Panc1 (cell line): ENCODE data around the gene DOK5. TPM values are rescaled to one million over a fixed set of nuclear protein-coding genes. Genes with fewer than 3 reads are reported as not detected.

Source experiments
- ATAC-seq: fragments of 200-7000 bp; cut with Tn5 transposase; 2 replicates; pipeline ENCODE4 v1.9.1; 2020; ENCODE audit warnings: mild to moderate bottlenecking, moderate library complexity
- BruUV-seq: library from RNA; stranded (reverse); fragments of 400-500 nt; replicated peaks from 2 replicates; lab custom pipeline; 2021; lab: Mats Ljungman, UMichigan
- CTCF ChIA-PET: fragments of 300-600 bp; sonication (Branson Sonifier 250); formaldehyde crosslinking; loops from one replicate; lab custom pipeline; 2022; ENCODE audit warnings: antibody characterized with exemption; lab: Charles Lee
- POLR2A ChIA-PET: fragments of 300-600 bp; sonication (Branson Sonifier 250); formaldehyde crosslinking; loops from one replicate; lab custom pipeline; 2022; ENCODE audit warnings: antibody characterized with exemption; lab: Charles Lee
- DNase-seq: peaks from one replicate; pipeline ENCODE4 v3.0.0-alpha.2; 2010; ENCODE audit warnings: low read depth, low spot score
- H3K27ac ChIP-seq: 2 replicates; pipeline ENCODE4 v1.5.1; 2011; ENCODE audit warnings: mild to moderate bottlenecking, low read length, inconsistent platforms
- H3K27me3 ChIP-seq: fragments of 200-500 bp; sonication (Bioruptor generic); 2 replicates; pipeline ENCODE4 v1.6.0; 2014; ENCODE audit warnings: low read length, inconsistent platforms; ENCODE audit not compliant: control insufficient read depth, insufficient read depth
- H3K36me3 ChIP-seq: fragments of 200-500 bp; sonication (Bioruptor generic); 2 replicates; pipeline ENCODE4 v1.5.1; 2014; ENCODE audit warnings: inconsistent platforms, mild to moderate bottlenecking, low read length, moderate library complexity; ENCODE audit not compliant: control insufficient read depth, insufficient read depth
- H3K4me1 ChIP-seq: 2 replicates; pipeline ENCODE4 v1.5.1; 2011; ENCODE audit warnings: inconsistent platforms, mild to moderate bottlenecking, low read length, moderate library complexity; ENCODE audit not compliant: control insufficient read depth, insufficient read depth
- H3K4me3 ChIP-seq, 2 experiments: 2 replicates each; pipeline ENCODE4 v1.5.1; 2011 to 2012; ENCODE audit warnings: low read depth in 2 of 2, low read length in 2 of 2, mild to moderate bottlenecking in 2 of 2, inconsistent platforms in 1 of 2, moderate library complexity in 1 of 2
- H3K9me3 ChIP-seq: fragments of 200-500 bp; sonication (Bioruptor generic); 2 replicates; pipeline ENCODE4 v1.5.1; 2014; ENCODE audit warnings: low read depth, mild to moderate bottlenecking, inconsistent platforms, low read length, moderate library complexity; ENCODE audit not compliant: control insufficient read depth, insufficient read depth
- POLR2AphosphoS5 ChIP-seq: IDR thresholded peaks from 2 replicates; pipeline ENCODE4 v1.6.1; 2012; ENCODE audit warnings: mild to moderate bottlenecking, low read depth, low read length, moderate library complexity
- SIN3A ChIP-seq: IDR thresholded peaks from 2 replicates; pipeline ENCODE4 v1.6.1; 2012; ENCODE audit warnings: low read depth, mild to moderate bottlenecking, low read length, moderate library complexity, borderline replicate concordance; ENCODE audit not compliant: insufficient read depth
- TCF7L2 ChIP-seq: IDR thresholded peaks from 2 replicates; pipeline ENCODE4 v1.6.1; 2011; ENCODE audit warnings: mild to moderate bottlenecking, low read depth, low read length, inconsistent platforms
- in situ Hi-C: cut with HindIII; loops from 2 replicates; pipeline ENCODE4 v1.10.0; 2016; ENCODE audit warnings: low sequenced_read_pairs, low pct_unique_long_range_greater_than_20kb
- intact Hi-C: fragments of 100-400 bp; cut with micrococcal nuclease; formaldehyde crosslinking; loops from one replicate; pipeline ENCODE4 v1.10.0; 2022; ENCODE audit not compliant: unreplicated experiment
- total RNA-seq: library from RNA; stranded (reverse); gene quantifications from one replicate; pipeline ENCODE4 v1.2.1, GENCODE V29; 2021; ENCODE audit not compliant: unreplicated experiment
- TF ChIP-seq, protein P1 (sequence below): fragments of 450-650 bp; IDR thresholded peaks from 2 replicates; pipeline ENCODE4 v1.5.1; 2017; ENCODE audit warnings: mild to moderate bottlenecking
- TF ChIP-seq, protein P2 (sequence below), 2 experiments: IDR thresholded peaks; 2 replicates each; pipeline ENCODE4 v1.6.1; 2011 to 2012; ENCODE audit warnings: low read depth in 2 of 2, control low read depth in 1 of 2, low read length in 1 of 2, mild to moderate bottlenecking in 1 of 2, moderate library complexity in 1 of 2; ENCODE audit not compliant: insufficient read depth in 1 of 2

Gene DOK5
- total RNA-seq, 1 experiment from 2014 or later, result 0.18 TPM

DNA sequence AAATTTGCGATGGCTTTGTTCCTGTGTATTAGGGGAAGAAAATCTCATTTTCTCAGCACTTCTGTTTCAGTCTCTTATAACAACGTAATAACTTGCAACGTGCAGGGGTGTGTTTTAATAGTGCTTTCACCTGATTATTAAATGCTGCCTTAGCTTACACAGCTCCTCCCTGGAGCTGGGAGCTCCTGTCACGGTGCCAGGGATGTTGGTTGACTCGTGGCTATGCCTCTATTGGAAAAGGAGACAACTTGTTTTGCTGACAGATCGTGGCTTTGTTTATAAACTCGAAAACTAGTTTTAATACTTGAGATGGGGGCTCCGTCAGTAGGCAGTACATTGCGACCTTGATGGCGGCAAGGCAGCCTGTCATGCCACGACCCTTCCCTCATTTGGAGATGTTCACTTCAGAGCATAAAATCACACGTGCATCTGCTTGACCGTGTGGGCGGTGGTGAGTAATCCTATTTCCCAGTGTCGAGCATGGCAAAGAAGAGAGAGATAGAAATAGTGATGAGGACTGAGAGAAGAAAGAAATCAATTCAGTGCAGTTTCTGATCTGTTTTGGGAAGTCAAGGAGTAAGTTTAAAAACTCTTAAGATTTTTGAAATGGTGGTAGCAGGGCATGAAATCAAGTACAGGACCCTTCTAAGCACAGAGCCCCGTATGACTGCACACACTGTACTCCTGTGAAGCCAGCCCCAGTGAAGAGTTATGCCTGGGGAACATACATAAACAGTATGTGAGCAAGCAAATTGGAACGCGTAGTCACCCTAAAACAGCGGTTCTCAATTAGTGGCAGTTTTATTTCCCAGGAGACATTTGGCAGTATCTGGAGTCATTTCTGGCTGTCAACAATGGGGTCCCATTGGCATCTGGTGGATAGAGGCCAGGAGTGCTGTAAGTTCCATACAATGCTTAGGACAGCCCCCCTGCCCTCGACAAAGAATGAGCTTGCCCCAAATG lies 147.2 kb downstream of the DOK5 start:
- no peaks in the 10 kb centered on the region for H3K36me3 ChIP-seq
- H3K4me1 ChIP-seq, result no peaks in the 10 kb centered on the region
- intact Hi-C loops (no loop called here), in situ Hi-C loops (no loop called here)
- ChIA-PET POLR2A (no interaction called here), CTCF (no interaction called here)
- no peak for TF ChIP-seq SIN3A
- no peak for TF ChIP-seq POLR2AphosphoS5
- DNase-seq (no peak), ATAC-seq (no peak)
- H3K27me3 ChIP-seq, result peaks cover 4% of the 10 kb centered on the region; the same call in 1 of the 2 replicates
- no TSS peak for BruUV-seq
- H3K9me3 ChIP-seq, result no peaks in the 10 kb centered on the region
- H3K27ac ChIP-seq, result no peak overlapping the region
- no peak overlapping the region for H3K4me3 ChIP-seq

DNA sequence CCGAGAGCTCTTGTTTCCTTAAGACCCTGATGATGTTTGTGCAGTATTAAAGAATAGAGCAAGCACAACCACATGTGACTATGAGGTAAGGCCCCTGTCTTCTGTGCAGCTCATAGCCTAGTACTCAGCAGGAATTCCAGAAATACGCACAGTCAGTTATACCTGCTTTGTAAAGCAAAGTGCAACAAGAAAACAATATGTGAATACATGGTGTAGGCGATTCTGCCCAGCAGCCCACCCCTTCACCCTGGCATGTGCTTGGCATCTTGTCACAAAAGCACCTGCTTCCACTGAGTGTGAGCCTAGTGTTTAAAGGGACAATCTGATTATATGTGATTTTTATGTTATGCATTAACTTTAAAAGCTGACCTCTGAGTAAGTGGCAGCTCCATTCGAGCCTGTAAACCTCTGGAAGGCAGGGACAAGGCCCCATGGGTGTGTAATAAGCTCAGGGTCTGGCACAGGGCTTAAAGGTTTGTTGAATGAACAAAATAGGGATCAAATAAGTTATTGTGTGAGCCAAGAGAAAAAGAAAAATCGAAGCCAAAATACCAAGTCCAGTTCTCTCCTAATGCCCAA lies 148.7 kb downstream of the DOK5 start:
- ChIA-PET POLR2A (no interaction called here), CTCF (no interaction called here)
- Histone ChIP-seq H3K27me3 (peaks cover 9% of the 10 kb centered on the region; the same call in 1 of the 2 replicates), H3K4me1 (no peaks in the 10 kb centered on the region), H3K9me3 (no peaks in the 10 kb centered on the region), H3K4me3 (no peak overlapping the region), H3K36me3 (no peaks in the 10 kb centered on the region), H3K27ac (no peak overlapping the region)
- ATAC-seq, result no peak
- no peak for DNase-seq
- TF ChIP-seq SIN3A (no peak), TCF7L2 (no peak), POLR2AphosphoS5 (no peak)
- TF ChIP-seq, protein P1, sequence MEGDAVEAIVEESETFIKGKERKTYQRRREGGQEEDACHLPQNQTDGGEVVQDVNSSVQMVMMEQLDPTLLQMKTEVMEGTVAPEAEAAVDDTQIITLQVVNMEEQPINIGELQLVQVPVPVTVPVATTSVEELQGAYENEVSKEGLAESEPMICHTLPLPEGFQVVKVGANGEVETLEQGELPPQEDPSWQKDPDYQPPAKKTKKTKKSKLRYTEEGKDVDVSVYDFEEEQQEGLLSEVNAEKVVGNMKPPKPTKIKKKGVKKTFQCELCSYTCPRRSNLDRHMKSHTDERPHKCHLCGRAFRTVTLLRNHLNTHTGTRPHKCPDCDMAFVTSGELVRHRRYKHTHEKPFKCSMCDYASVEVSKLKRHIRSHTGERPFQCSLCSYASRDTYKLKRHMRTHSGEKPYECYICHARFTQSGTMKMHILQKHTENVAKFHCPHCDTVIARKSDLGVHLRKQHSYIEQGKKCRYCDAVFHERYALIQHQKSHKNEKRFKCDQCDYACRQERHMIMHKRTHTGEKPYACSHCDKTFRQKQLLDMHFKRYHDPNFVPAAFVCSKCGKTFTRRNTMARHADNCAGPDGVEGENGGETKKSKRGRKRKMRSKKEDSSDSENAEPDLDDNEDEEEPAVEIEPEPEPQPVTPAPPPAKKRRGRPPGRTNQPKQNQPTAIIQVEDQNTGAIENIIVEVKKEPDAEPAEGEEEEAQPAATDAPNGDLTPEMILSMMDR, result no peak
- TF ChIP-seq, protein P2, sequence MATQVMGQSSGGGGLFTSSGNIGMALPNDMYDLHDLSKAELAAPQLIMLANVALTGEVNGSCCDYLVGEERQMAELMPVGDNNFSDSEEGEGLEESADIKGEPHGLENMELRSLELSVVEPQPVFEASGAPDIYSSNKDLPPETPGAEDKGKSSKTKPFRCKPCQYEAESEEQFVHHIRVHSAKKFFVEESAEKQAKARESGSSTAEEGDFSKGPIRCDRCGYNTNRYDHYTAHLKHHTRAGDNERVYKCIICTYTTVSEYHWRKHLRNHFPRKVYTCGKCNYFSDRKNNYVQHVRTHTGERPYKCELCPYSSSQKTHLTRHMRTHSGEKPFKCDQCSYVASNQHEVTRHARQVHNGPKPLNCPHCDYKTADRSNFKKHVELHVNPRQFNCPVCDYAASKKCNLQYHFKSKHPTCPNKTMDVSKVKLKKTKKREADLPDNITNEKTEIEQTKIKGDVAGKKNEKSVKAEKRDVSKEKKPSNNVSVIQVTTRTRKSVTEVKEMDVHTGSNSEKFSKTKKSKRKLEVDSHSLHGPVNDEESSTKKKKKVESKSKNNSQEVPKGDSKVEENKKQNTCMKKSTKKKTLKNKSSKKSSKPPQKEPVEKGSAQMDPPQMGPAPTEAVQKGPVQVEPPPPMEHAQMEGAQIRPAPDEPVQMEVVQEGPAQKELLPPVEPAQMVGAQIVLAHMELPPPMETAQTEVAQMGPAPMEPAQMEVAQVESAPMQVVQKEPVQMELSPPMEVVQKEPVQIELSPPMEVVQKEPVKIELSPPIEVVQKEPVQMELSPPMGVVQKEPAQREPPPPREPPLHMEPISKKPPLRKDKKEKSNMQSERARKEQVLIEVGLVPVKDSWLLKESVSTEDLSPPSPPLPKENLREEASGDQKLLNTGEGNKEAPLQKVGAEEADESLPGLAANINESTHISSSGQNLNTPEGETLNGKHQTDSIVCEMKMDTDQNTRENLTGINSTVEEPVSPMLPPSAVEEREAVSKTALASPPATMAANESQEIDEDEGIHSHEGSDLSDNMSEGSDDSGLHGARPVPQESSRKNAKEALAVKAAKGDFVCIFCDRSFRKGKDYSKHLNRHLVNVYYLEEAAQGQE (IDR thresholded peaks at IDR 0.05; ENCODE audit: insufficient read depth in 1 of 2, low read depth in 2 of 2, low read length in 1 of 2), result no peak
- in situ Hi-C loops, result no loop called here
- intact Hi-C loops, result no loop called here
- BruUV-seq, result no TSS peak
